ENCODE measurements around the gene USP49.
A peak's percentile ranks its signal among the peaks of the same experiment; 100 is the strongest.

USP49 gene

DNA sequence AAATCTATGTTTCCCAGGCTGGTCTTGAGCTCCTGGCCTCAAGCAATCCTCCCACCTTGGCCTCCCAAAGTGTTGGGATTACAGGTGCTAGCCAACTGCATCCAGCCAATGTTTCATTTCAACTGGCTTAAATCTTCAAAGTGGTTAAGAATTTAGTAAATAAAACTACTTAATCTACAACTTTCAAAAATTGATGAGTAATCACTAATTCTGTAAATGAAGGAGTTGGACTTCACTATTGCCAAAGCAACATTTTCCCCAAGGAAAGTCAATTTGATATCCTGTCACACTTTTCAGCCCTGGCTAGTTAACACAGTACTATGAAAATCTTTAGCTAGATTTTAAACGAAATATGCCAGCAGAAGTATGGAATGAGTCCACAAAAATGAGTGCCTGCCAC, 103.9 kb downstream of the USP49 start:
- no peak for DNase-seq (ENCODE audit: low read depth)
- TF ChIP-seq, protein P1, sequence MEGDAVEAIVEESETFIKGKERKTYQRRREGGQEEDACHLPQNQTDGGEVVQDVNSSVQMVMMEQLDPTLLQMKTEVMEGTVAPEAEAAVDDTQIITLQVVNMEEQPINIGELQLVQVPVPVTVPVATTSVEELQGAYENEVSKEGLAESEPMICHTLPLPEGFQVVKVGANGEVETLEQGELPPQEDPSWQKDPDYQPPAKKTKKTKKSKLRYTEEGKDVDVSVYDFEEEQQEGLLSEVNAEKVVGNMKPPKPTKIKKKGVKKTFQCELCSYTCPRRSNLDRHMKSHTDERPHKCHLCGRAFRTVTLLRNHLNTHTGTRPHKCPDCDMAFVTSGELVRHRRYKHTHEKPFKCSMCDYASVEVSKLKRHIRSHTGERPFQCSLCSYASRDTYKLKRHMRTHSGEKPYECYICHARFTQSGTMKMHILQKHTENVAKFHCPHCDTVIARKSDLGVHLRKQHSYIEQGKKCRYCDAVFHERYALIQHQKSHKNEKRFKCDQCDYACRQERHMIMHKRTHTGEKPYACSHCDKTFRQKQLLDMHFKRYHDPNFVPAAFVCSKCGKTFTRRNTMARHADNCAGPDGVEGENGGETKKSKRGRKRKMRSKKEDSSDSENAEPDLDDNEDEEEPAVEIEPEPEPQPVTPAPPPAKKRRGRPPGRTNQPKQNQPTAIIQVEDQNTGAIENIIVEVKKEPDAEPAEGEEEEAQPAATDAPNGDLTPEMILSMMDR (IDR thresholded peaks at IDR 0.05; ENCODE audit: low read depth, low read length, missing control alignments) = no peak
- H3K4me3 ChIP-seq (ENCODE audit: low read depth, low read length) = no peak overlapping the region

DNA sequence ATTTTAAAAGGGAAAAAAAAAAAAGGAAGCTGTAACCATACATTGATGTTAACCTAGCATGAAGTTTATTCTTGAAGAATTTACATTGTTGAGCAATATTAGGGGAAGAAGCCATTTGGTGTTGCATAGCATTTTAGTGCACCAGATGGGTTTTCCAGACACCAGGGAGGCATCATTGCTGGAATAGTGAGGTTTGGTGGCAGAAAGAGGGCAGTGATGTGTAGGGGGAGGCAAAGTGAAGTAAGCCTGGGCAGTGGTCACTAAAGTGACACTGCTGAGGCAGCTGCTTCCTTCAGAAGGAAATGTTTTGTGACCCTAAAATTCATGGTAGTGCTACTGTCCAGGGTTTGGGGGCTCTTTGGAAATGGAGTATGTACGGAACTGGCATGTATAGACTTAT, 105.1 kb downstream of the USP49 start:
- no peak for DNase-seq (ENCODE audit: low read depth)
- no peak overlapping the region for H3K4me3 ChIP-seq (ENCODE audit: low read depth, low read length)
- TF ChIP-seq, protein P1 (IDR thresholded peaks at IDR 0.05; ENCODE audit: low read depth, low read length, missing control alignments) = no peak

DNA sequence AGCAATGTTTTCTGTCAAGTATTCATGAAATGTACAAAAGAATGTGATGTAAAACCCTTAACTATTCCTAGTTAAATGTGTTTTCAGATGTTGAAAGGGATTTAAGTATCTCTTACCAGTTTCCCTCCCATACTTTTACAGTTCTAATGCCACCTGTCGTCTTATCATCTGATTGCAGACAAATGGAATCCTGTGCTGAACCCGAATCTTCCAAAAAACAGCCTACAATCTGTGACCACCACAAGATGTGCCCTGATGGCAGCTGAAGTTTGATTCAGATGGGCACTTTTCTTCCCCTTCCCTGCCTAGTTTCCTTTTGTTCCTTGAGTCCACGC, 105.8 kb downstream of the USP49 start:
- H3K4me3 ChIP-seq (ENCODE audit: low read depth, low read length) = no peak overlapping the region
- TF ChIP-seq, protein P1 (IDR thresholded peaks at IDR 0.05; ENCODE audit: low read depth, low read length, missing control alignments) = no peak
- no peak for DNase-seq (ENCODE audit: low read depth)

DNA sequence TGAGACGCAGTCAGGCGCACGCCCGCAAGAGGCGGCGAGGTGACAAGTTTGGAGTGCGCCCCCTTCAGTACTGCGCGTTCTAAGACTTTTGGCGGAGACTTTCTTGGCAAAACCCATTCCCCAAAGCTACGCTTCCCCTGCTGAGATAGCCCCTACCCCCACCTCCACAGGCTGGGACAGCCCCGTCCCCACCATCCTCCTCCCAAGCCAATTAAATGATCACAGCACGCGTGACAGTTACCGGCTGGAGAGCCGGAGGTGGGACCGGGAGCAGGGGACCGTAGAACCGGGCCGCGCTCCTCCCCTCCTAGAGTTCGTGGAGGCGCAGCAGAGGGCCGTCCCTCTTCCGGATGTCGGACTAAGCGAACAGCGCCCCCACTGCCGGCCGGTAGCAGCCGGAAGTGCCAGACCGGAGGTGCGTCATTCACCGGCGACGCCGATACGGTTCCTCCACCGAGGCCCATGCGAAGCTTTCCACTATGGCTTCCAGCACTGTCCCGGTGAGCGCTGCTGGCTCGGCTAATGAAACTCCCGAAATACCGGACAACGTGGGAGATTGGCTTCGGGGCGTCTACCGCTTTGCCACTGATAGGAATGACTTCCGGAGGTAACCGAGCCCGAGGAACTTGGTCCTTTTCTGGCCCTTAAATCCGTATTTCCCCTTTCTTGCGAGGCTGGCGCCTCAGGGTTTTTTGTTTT, 107.8 kb downstream of the USP49 start, which contains the start of gene TOMM6:
Gene TOMM6, plus strand, starts transcription at position 476 of the 699 bp plus-strand sequence. Its CDS starts 4 bp downstream, at position 480.
- TF ChIP-seq, protein P1 (IDR thresholded peaks at IDR 0.05; ENCODE audit: low read depth, low read length, missing control alignments) = peak; percentile 84
- DNase-seq (ENCODE audit: low read depth) = peak; percentile 85
- H3K4me3 ChIP-seq (ENCODE audit: low read depth, low read length) = peak within 1 kb of the TSS; percentile 98

DNA sequence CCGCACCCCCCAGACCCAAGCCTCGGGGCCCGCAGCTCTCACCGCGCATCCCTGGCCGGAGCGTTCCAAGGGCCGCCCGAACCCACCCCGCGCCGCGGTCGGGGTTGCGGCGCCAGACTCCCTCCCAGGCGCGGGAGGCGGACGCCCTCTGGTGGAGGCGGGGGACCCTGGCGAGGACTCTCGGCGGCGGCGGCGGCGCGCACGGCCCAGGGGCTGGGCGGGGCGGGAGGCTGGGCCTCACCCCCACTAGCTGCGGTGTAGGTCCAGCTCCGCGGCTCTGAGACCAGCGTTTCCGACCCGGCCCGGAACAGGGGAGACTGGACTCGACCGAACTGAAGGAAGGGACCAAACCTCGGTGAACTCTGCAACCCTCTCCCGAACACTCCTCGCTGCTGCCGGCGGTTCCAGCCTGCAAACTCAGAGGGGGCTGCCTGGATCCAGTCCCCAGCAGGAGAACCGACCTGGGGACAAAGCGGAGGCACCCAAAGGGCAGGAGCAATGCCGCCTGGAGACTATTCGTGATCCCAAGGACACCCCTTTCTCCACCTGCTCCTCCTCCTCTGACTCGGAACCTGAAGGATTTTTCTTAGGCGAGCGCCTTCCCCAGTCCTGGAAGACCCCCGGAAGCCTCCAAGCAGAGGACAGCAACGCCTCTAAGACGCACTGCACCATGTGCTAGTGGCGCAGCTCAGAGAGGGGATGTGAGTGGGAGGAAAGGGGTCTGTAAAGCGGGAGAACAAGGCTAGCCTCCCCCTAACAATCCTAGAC, 108.5 kb downstream of the USP49 start:
- TF ChIP-seq, protein P1 (IDR thresholded peaks at IDR 0.05; ENCODE audit: low read depth, low read length, missing control alignments) = peak; percentile 76
- peak overlapping the region; percentile 98 for H3K4me3 ChIP-seq (ENCODE audit: low read depth, low read length)
- no peak for DNase-seq (ENCODE audit: low read depth)

DNA sequence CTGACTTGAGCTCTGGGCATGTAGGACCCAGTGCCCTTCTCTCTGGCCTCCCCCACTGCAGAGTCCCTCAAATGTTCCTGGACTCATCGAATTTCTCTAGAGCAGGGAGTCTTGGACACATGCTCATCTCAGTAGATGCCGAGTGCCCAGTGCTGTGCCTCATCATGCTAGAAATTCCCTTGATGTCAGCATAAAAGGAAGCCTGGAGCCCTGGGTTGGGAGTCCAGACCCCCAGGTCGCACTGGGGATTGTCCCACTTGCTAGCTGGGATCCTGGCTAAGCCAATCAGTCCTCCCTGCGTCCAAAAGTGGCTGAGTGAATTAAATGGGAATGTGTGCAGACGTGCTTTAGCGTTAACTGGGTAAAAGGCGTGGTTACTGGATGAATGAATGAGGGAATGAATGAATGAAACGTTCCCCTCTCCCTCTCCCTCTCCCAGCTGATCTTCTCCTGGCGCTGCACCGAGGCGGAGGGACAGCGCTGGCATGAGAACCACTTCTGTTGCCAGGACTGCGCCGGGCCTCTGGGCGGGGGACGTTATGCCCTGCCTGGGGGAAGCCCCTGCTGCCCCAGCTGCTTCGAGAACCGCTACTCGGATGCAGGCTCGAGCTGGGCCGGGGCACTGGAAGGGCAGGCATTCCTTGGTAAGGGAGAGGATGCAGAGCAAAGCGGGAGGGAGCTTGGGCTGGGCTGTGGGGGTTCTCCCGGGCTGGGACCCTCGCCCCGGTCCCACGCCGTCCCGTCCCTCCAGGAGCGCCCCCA, 109.3 kb downstream of the USP49 start:
- TF ChIP-seq, protein P1 (IDR thresholded peaks at IDR 0.05; ENCODE audit: low read depth, low read length, missing control alignments) = no peak
- peak overlapping the region; percentile 98 for H3K4me3 ChIP-seq (ENCODE audit: low read depth, low read length)
- no peak for DNase-seq (ENCODE audit: low read depth)
